HCT116 (cell line): ENCODE results near the gene ZDBF2.

ENCODE experiments used
- CTCF ChIP-seq, 3 experiments: fragments of 200-600 bp in 1 of 3; sonication (generic) in 1 of 3; IDR thresholded peaks in 2 of 3; conservative IDR thresholded peaks in 1 of 3; 2 replicates each; pipeline ENCODE4 v1.5.1; 2012 to 2017; ENCODE audit warnings: low read depth in 2 of 3, low read length in 2 of 3, antibody characterized with exemption in 1 of 3, borderline replicate concordance in 1 of 3, control low read depth in 1 of 3, mild to moderate bottlenecking in 1 of 3, mixed read lengths in 1 of 3, mixed run types in 1 of 3, moderate library complexity in 1 of 3; ENCODE audit not compliant: insufficient read depth in 1 of 3
- EGR1 ChIP-seq: IDR thresholded peaks from 2 replicates; pipeline ENCODE4 v1.6.1; 2012; ENCODE audit warnings: low read depth
- JUND ChIP-seq: IDR thresholded peaks from 2 replicates; pipeline ENCODE4 v1.6.1; 2012
- POLR2A ChIP-seq: IDR thresholded peaks from 2 replicates; pipeline ENCODE4 v1.7.0; 2011; ENCODE audit warnings: borderline replicate concordance; ENCODE audit not compliant: insufficient read depth, insufficient read length; ENCODE audit errors: extremely low read depth
- SIN3A ChIP-seq: IDR thresholded peaks from 2 replicates; pipeline ENCODE4 v1.6.1; 2012; ENCODE audit warnings: low read depth
- YY1 ChIP-seq: IDR thresholded peaks from 2 replicates; pipeline ENCODE4 v1.6.1; 2011; ENCODE audit warnings: low read length, low read depth, moderate library complexity, mild to moderate bottlenecking; ENCODE audit not compliant: insufficient replicate concordance; ENCODE audit errors: extremely low read depth
- ZBTB33 ChIP-seq: IDR thresholded peaks from 2 replicates; pipeline ENCODE4 v1.6.1; 2011; ENCODE audit warnings: mild to moderate bottlenecking, low read length, moderate library complexity; ENCODE audit not compliant: insufficient replicate concordance; ENCODE audit errors: extremely low read depth

GRCh38 chr2:206239157-206239556, 35.3 kb upstream of the ZDBF2 start:
- no peak for TF ChIP-seq CTCF (IDR thresholded peaks at IDR 0.05 in 2 of 3, conservative IDR thresholded peaks at IDR 0.05 in 1 of 3; ENCODE audit: borderline replicate concordance in 1 of 3, insufficient read depth in 1 of 3, low read depth in 2 of 3, low read length in 2 of 3)
- no peak for TF ChIP-seq ZBTB33
- no peak for TF ChIP-seq POLR2A
- TF ChIP-seq YY1 = no peak
- no peak for TF ChIP-seq SIN3A
- no peak for TF ChIP-seq JUND
- no peak for TF ChIP-seq EGR1
